ENCODE measurements around the gene FHIT. TPM values are rescaled to one million over a fixed set of nuclear protein-coding genes. Genes with fewer than 3 reads are reported as not detected.

FHIT gene
- total and polyA plus RNA-seq, 7 donors: 2.4 to 10.2 (median 6.1) TPM

DNA sequence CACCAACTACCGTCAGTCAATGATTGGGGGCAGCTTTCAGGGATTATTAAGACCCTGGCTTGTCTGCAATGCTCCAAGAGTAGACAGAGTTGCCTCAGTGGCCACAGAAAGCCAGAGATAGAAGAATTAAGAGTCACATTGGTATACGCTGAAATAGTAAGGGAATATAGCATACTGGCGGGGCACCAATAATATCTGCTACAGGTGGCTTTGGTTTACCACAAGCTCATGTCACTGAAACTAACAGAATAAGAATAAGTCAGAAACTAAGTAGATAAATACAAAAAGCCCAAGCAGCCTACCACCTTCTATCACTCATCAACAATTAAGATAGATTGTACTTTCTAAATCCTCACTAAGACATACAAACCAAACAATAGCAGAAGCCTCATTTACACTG, 2.5 kb upstream of the FHIT start:
- 92% methylated on average over 3 of the region's 3 CpGs for WGBS, 2 donors

DNA sequence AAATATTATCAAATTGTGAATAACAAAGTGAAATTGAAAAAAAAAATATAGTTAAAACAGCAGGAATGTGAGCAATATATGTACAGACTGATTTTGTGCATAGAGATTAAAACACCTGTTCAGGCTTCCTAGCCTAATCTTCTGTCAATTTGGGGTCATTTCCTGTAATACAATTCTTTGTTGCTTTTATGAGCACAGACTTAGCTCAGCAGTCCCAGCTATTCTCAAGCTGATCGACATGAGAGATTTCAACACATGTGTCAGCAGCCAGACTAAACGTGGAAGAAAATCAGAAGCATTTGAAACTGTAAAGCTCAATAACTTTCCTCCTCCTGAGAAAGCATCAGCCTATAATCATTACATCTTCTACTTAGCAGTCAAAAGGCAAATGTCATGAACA, 1.6 kb upstream of the FHIT start:
- Histone ChIP-seq H3K36me3 (no peaks in the 10 kb centered on the region), H3K4me3 (no peak overlapping the region), H3K27me3 (no peaks in the 10 kb centered on the region), H3K27ac (no peak overlapping the region), H3K4me1 (peaks cover 0 to 22% (median 9%) of the 10 kb centered on the region in 4 donors), H3K9me3 (no peaks in the 10 kb centered on the region)
- TF ChIP-seq POLR2AphosphoS5 (IDR thresholded peaks at IDR 0.05): no peak
- TF ChIP-seq EP300 (IDR thresholded peaks at IDR 0.05): no peak
- TF ChIP-seq, protein P1, sequence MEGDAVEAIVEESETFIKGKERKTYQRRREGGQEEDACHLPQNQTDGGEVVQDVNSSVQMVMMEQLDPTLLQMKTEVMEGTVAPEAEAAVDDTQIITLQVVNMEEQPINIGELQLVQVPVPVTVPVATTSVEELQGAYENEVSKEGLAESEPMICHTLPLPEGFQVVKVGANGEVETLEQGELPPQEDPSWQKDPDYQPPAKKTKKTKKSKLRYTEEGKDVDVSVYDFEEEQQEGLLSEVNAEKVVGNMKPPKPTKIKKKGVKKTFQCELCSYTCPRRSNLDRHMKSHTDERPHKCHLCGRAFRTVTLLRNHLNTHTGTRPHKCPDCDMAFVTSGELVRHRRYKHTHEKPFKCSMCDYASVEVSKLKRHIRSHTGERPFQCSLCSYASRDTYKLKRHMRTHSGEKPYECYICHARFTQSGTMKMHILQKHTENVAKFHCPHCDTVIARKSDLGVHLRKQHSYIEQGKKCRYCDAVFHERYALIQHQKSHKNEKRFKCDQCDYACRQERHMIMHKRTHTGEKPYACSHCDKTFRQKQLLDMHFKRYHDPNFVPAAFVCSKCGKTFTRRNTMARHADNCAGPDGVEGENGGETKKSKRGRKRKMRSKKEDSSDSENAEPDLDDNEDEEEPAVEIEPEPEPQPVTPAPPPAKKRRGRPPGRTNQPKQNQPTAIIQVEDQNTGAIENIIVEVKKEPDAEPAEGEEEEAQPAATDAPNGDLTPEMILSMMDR (IDR thresholded peaks at IDR 0.05): no peak
- no peak for TF ChIP-seq POLR2A (IDR thresholded peaks at IDR 0.05)
- no peak for DNase-seq
- intact Hi-C loops (cut with DNase I): loop anchor here (10.0 kb wide), 2 partner anchors 132 to 302 kb away; no protein-coding TSS in a partner anchor
- WGBS, 2 donors: 15 to 50% methylated on average over 2 of the region's 2 CpGs

More for the DNA sequence above, 2.5 kb upstream of the FHIT start:
- peaks cover 0 to 22% (median 9%) of the 10 kb centered on the region in 4 donors for H3K4me1 ChIP-seq
- TF ChIP-seq POLR2AphosphoS5 (IDR thresholded peaks at IDR 0.05): no peak
- TF ChIP-seq POLR2A (IDR thresholded peaks at IDR 0.05): no peak
- no peak for TF ChIP-seq EP300 (IDR thresholded peaks at IDR 0.05)
- TF ChIP-seq, protein P1 (IDR thresholded peaks at IDR 0.05): no peak
- H3K9me3 ChIP-seq: no peaks in the 10 kb centered on the region
- no peak overlapping the region for H3K27ac ChIP-seq
- DNase-seq: no peak
- no peaks in the 10 kb centered on the region for H3K27me3 ChIP-seq
- intact Hi-C loops (cut with DNase I): loop anchor here (10.0 kb wide), 2 partner anchors 131 to 301 kb away; no protein-coding TSS in a partner anchor
- H3K4me3 ChIP-seq: no peak overlapping the region
- no peaks in the 10 kb centered on the region for H3K36me3 ChIP-seq

GRCh38 chr3:61250784-61251173, 473 bp downstream of the FHIT start:
- no peak for TF ChIP-seq POLR2A (IDR thresholded peaks at IDR 0.05)
- no peak for TF ChIP-seq EP300 (IDR thresholded peaks at IDR 0.05)
- TF ChIP-seq, protein P1 (IDR thresholded peaks at IDR 0.05): no peak
- no peak for TF ChIP-seq POLR2AphosphoS5 (IDR thresholded peaks at IDR 0.05)
- Histone ChIP-seq H3K27me3 (no peaks in the 10 kb centered on the region), H3K4me3 (peak overlapping the region; percentile 64 to 83 (median 66)), H3K9me3 (no peaks in the 10 kb centered on the region), H3K36me3 (no peaks in the 10 kb centered on the region), H3K4me1 (peaks cover 0 to 22% (median 9%) of the 10 kb centered on the region in 4 donors), H3K27ac (peak overlapping the region; percentile 61 to 81 (median 74))
- DNase-seq: peak; percentile 69
- WGBS, 2 donors: 1 to 7% methylated on average over 21 of the region's 21 CpGs
- intact Hi-C loops (cut with DNase I): loop anchor here (10.0 kb wide), 2 partner anchors 134 to 304 kb away; no protein-coding TSS in a partner anchor

GRCh38 chr3:61248496-61248895, 2.8 kb downstream of the FHIT start:
- no peaks in the 10 kb centered on the region for H3K27me3 ChIP-seq

More at GRCh38 chr3:61248496-61248895, 2.8 kb downstream of the FHIT start:
- intact Hi-C loops (cut with DNase I): no loop called here
- Histone ChIP-seq H3K9me3 (no peaks in the 10 kb centered on the region), H3K4me3 (no peak overlapping the region), H3K36me3 (no peaks in the 10 kb centered on the region), H3K27ac (no peak overlapping the region), H3K4me1 (peaks cover 0 to 22% (median 9%) of the 10 kb centered on the region in 4 donors)
- DNase-seq: no peak
- TF ChIP-seq, protein P1 (IDR thresholded peaks at IDR 0.05): no peak
- 92 to 93% methylated on average over 2 of the region's 2 CpGs for WGBS, 2 donors
